ENCODE results near the gene TPGS1.

The TPGS1 gene

GRCh38 chr19:540867-541637, 33.8 kb downstream of the TPGS1 start:
- POLR2A ChIA-PET: interaction anchor here (1.2 kb wide), 1 partner anchor 10 kb away, joined by 3 read pairs; no protein-coding TSS in a partner anchor
- DNase-seq (ENCODE audit: extremely low spot score): no peak
- CTCF ChIA-PET: interaction anchor here (0.5 kb wide), 1 partner anchor 13 kb away, joined by 7 read pairs; no protein-coding TSS in a partner anchor
- no peak for TF ChIP-seq L3MBTL2 (conservative IDR thresholded peaks at IDR 0.05)
- no peak for TF ChIP-seq CTBP1 (IDR thresholded peaks at IDR 0.05; ENCODE audit: borderline replicate concordance)
- TF ChIP-seq ARNT (IDR thresholded peaks at IDR 0.05): no peak
- no peak for TF ChIP-seq ZNF384 (IDR thresholded peaks at IDR 0.05)
- TF ChIP-seq BHLHE40 (IDR thresholded peaks at IDR 0.05; ENCODE audit: borderline replicate concordance): no peak
- TF ChIP-seq FOXA1 (IDR thresholded peaks at IDR 0.05): no peak
- TF ChIP-seq FOXK2 (IDR thresholded peaks at IDR 0.05): no peak
- no peak for TF ChIP-seq FOXM1 (IDR thresholded peaks at IDR 0.05; ENCODE audit: borderline replicate concordance)
- TF ChIP-seq NFRKB (IDR thresholded peaks at IDR 0.05): no peak
- no peak for TF ChIP-seq ELF4 (IDR thresholded peaks at IDR 0.05)
- no peak for TF ChIP-seq TARDBP (IDR thresholded peaks at IDR 0.05)
- TF ChIP-seq HDGF (IDR thresholded peaks at IDR 0.05; ENCODE audit: borderline replicate concordance): no peak
- no peak for TF ChIP-seq SUZ12 (IDR thresholded peaks at IDR 0.05)

GRCh38 chr19:541699-542098, 34.4 kb downstream of the TPGS1 start:
- DNase-seq (ENCODE audit: extremely low spot score): no peak
- ChIA-PET CTCF (interaction anchor here (1.3 kb wide), 1 partner anchor 9 kb away, joined by 5 read pairs; no protein-coding TSS in a partner anchor), POLR2A (interaction anchor here (1.2 to 1.3 kb wide), 2 partner anchors 9 to 11 kb away, joined by 3 to 5 read pairs; no protein-coding TSS in a partner anchor)
- TF ChIP-seq FOXM1 (IDR thresholded peaks at IDR 0.05; ENCODE audit: borderline replicate concordance): no peak
- no peak for TF ChIP-seq BHLHE40 (IDR thresholded peaks at IDR 0.05; ENCODE audit: borderline replicate concordance)
- TF ChIP-seq PKNOX1 (IDR thresholded peaks at IDR 0.05): no peak
- no peak for TF ChIP-seq FOXA1 (IDR thresholded peaks at IDR 0.05)
- no peak for TF ChIP-seq L3MBTL2 (conservative IDR thresholded peaks at IDR 0.05)
- TF ChIP-seq FOXK2 (IDR thresholded peaks at IDR 0.05): no peak
- no peak for TF ChIP-seq HDGF (IDR thresholded peaks at IDR 0.05; ENCODE audit: borderline replicate concordance)
- TF ChIP-seq SP1 (IDR thresholded peaks at IDR 0.05): no peak
- no peak for TF ChIP-seq SUZ12 (IDR thresholded peaks at IDR 0.05)
- TF ChIP-seq TARDBP (IDR thresholded peaks at IDR 0.05): no peak
- no peak for TF ChIP-seq ARNT (IDR thresholded peaks at IDR 0.05)
- no peak for TF ChIP-seq CTBP1 (IDR thresholded peaks at IDR 0.05; ENCODE audit: borderline replicate concordance)
- TF ChIP-seq ELF4 (IDR thresholded peaks at IDR 0.05): no peak
- no peak for TF ChIP-seq LEF1 (IDR thresholded peaks at IDR 0.05; ENCODE audit: borderline replicate concordance)

- ChIA-PET POLR2A (interaction anchor here (1.3 kb wide), 1 partner anchor 10 kb away, joined by 5 read pairs; no protein-coding TSS in a partner anchor), CTCF (interaction anchor here (1.3 kb wide), 1 partner anchor 10 kb away, joined by 5 read pairs; no protein-coding TSS in a partner anchor)
- TF ChIP-seq LEF1 (IDR thresholded peaks at IDR 0.05; ENCODE audit: borderline replicate concordance) (no peak), SP1 (IDR thresholded peaks at IDR 0.05) (no peak), TARDBP (IDR thresholded peaks at IDR 0.05) (no peak), ARNT (IDR thresholded peaks at IDR 0.05) (no peak), FOXM1 (IDR thresholded peaks at IDR 0.05; ENCODE audit: borderline replicate concordance) (no peak), CTBP1 (IDR thresholded peaks at IDR 0.05; ENCODE audit: borderline replicate concordance) (no peak), L3MBTL2 (conservative IDR thresholded peaks at IDR 0.05) (no peak), SUZ12 (IDR thresholded peaks at IDR 0.05) (no peak), BHLHE40 (IDR thresholded peaks at IDR 0.05; ENCODE audit: borderline replicate concordance) (no peak), FOXA1 (IDR thresholded peaks at IDR 0.05) (no peak), NFRKB (IDR thresholded peaks at IDR 0.05) (no peak), FOXK2 (IDR thresholded peaks at IDR 0.05) (no peak), HDGF (IDR thresholded peaks at IDR 0.05; ENCODE audit: borderline replicate concordance) (no peak), ZNF384 (IDR thresholded peaks at IDR 0.05) (no peak), ELF4 (IDR thresholded peaks at IDR 0.05) (no peak), PKNOX1 (IDR thresholded peaks at IDR 0.05) (no peak)
- DNase-seq (ENCODE audit: extremely low spot score): no peak
Measured at GRCh38 chr19:542173-542866, 35.0 kb downstream of the TPGS1 start.

- ChIA-PET POLR2A (no interaction called here), CTCF (no interaction called here)
- DNase-seq (ENCODE audit: extremely low spot score): no peak
- TF ChIP-seq CTBP1 (IDR thresholded peaks at IDR 0.05; ENCODE audit: borderline replicate concordance): no peak
Measured at GRCh38 chr19:543910-544608, 36.8 kb downstream of the TPGS1 start, which contains the start of gene GZMM. Gene GZMM (plus strand): TSS chr19:544053. CDS start chr19:544072, 19 bp downstream.

- POLR2A ChIA-PET: no interaction called here
- no peak for DNase-seq (ENCODE audit: extremely low spot score)
- TF ChIP-seq FOXK2 (IDR thresholded peaks at IDR 0.05): no peak
- TF ChIP-seq FOXM1 (IDR thresholded peaks at IDR 0.05; ENCODE audit: borderline replicate concordance): no peak
- TF ChIP-seq CTBP1 (IDR thresholded peaks at IDR 0.05; ENCODE audit: borderline replicate concordance): no peak
- no peak for TF ChIP-seq ARNT (IDR thresholded peaks at IDR 0.05)
- TF ChIP-seq PKNOX1 (IDR thresholded peaks at IDR 0.05): no peak
- CTCF ChIA-PET: no interaction called here
Measured at GRCh38 chr19:547117-547516, 39.8 kb downstream of the TPGS1 start.
